K562 (cell line): Measurements from ENCODE around the gene ATP5MG.

ENCODE experiments used
- ASH1L ChIP-seq: fragments of 450-650 bp; IDR thresholded peaks from 2 replicates; pipeline ENCODE4 v1.6.1; 2018; ENCODE audit warnings: borderline replicate concordance, mild to moderate bottlenecking, low read depth; ENCODE audit not compliant: partially characterized antibody
- BCLAF1 ChIP-seq, 2 experiments: fragments of 450-650 bp in 1 of 2; IDR thresholded peaks; 2 replicates each; pipeline ENCODE4 v1.6.1; 2011 to 2017; ENCODE audit warnings: low read depth in 2 of 2, antibody characterized with exemption in 1 of 2, borderline replicate concordance in 1 of 2, low read length in 1 of 2, mild to moderate bottlenecking in 1 of 2, mixed read lengths in 1 of 2; ENCODE audit not compliant: control insufficient read depth in 1 of 2
- CHD2 ChIP-seq: IDR thresholded peaks from 2 replicates; pipeline ENCODE4 v1.6.1; 2011; ENCODE audit warnings: low read depth, low read length
- FOXJ3 ChIP-seq: sonication (generic); formaldehyde crosslinking; IDR thresholded peaks from 2 replicates; pipeline ENCODE4 v1.4.0; 2020; ENCODE audit warnings: mild to moderate bottlenecking, missing genetic modification reagents
- LEF1 ChIP-seq: fragments of 450-650 bp; IDR thresholded peaks from 2 replicates; pipeline ENCODE4 v1.6.1; 2016; ENCODE audit warnings: mild to moderate bottlenecking
- MAZ ChIP-seq, 2 experiments: fragments of 450-650 bp in 1 of 2; sonication (generic) in 1 of 2; formaldehyde crosslinking; IDR thresholded peaks in 1 of 2; conservative IDR thresholded peaks in 1 of 2; 2 replicates each; pipeline versions ENCODE4 v1.4.0 to v1.5.0; 2020; ENCODE audit warnings: mild to moderate bottlenecking in 1 of 2, missing genetic modification reagents in 1 of 2
- PCBP1 ChIP-seq: fragments of 200-400 bp; formaldehyde crosslinking; IDR thresholded peaks from 2 replicates; pipeline ENCODE4 v1.6.1; 2018; ENCODE audit warnings: mild to moderate bottlenecking, low read depth, low read length; ENCODE audit not compliant: poor library complexity, severe bottlenecking
- SIN3A ChIP-seq, 2 experiments: fragments of 150-350 bp in 1 of 2; IDR thresholded peaks; 2 replicates each; pipeline ENCODE4 v1.6.1; 2011 to 2016; ENCODE audit warnings: borderline replicate concordance in 2 of 2, low read depth in 2 of 2, low read length in 2 of 2, mild to moderate bottlenecking in 2 of 2, moderate library complexity in 2 of 2; ENCODE audit not compliant: control insufficient read depth in 1 of 2
- THAP7 ChIP-seq: fragments of 250-450 bp; sonication (Bioruptor Pico); IDR thresholded peaks from 2 replicates; pipeline ENCODE4 v1.5.0; 2021
- TRIM24 ChIP-seq, 2 experiments: fragments of 450-650 bp; IDR thresholded peaks; 2 replicates each; pipeline ENCODE4 v1.6.1; 2016
- ZFP91 ChIP-seq: sonication (generic); formaldehyde crosslinking; IDR thresholded peaks from 2 replicates; pipeline ENCODE4 v1.8.0; 2022; ENCODE audit warnings: mild to moderate bottlenecking, missing genetic modification reagents
- TF ChIP-seq, protein P1 (sequence below), 3 experiments: fragments of 200-800 bp in 1 of 3; fragments of 250-450 bp in 1 of 3; fragments of 450-650 bp in 1 of 3; sonication (Bioruptor Pico) in 1 of 3; sonication (Bioruptor generic) in 1 of 3; formaldehyde crosslinking in 1 of 3; IDR thresholded peaks; 2 replicates each; pipeline versions ENCODE4 v1.6.1 to v1.8.0; 2016 to 2022; ENCODE audit warnings: mild to moderate bottlenecking in 2 of 3, missing genetic modification characterization in 2 of 3, missing compliant biosample characterization in 1 of 3, moderate library complexity in 1 of 3
- TF ChIP-seq, protein P2 (sequence below), 3 experiments: IDR thresholded peaks in 2 of 3; conservative IDR thresholded peaks in 1 of 3; 2 replicates each; pipeline ENCODE4 v1.5.1; 2011 to 2012; ENCODE audit warnings: low read length in 3 of 3, mild to moderate bottlenecking in 3 of 3, control low read depth in 2 of 3, improper control_type of control experiment in 1 of 3, inconsistent platforms in 1 of 3, low read depth in 1 of 3, mixed read lengths in 1 of 3, moderate library complexity in 1 of 3; ENCODE audit not compliant: insufficient read depth in 2 of 3

- no peak for TF ChIP-seq FOXJ3 (CRISPR knock-in tag)
- no peak for TF ChIP-seq TRIM24 (IDR thresholded peaks at IDR 0.05)
- no peak for TF ChIP-seq ZFP91 (CRISPR knock-in tag)
- no peak for TF ChIP-seq ASH1L
- TF ChIP-seq, protein P1, sequence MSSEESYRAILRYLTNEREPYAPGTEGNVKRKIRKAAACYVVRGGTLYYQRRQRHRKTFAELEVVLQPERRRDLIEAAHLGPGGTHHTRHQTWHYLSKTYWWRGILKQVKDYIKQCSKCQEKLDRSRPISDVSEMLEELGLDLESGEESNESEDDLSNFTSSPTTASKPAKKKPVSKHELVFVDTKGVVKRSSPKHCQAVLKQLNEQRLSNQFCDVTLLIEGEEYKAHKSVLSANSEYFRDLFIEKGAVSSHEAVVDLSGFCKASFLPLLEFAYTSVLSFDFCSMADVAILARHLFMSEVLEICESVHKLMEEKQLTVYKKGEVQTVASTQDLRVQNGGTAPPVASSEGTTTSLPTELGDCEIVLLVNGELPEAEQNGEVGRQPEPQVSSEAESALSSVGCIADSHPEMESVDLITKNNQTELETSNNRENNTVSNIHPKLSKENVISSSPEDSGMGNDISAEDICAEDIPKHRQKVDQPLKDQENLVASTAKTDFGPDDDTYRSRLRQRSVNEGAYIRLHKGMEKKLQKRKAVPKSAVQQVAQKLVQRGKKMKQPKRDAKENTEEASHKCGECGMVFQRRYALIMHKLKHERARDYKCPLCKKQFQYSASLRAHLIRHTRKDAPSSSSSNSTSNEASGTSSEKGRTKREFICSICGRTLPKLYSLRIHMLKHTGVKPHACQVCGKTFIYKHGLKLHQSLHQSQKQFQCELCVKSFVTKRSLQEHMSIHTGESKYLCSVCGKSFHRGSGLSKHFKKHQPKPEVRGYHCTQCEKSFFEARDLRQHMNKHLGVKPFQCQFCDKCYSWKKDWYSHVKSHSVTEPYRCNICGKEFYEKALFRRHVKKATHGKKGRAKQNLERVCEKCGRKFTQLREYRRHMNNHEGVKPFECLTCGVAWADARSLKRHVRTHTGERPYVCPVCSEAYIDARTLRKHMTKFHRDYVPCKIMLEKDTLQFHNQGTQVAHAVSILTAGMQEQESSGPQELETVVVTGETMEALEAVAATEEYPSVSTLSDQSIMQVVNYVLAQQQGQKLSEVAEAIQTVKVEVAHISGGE (CRISPR knock-in tag; IDR thresholded peaks at IDR 0.05) = no peak
- TF ChIP-seq, protein P2, sequence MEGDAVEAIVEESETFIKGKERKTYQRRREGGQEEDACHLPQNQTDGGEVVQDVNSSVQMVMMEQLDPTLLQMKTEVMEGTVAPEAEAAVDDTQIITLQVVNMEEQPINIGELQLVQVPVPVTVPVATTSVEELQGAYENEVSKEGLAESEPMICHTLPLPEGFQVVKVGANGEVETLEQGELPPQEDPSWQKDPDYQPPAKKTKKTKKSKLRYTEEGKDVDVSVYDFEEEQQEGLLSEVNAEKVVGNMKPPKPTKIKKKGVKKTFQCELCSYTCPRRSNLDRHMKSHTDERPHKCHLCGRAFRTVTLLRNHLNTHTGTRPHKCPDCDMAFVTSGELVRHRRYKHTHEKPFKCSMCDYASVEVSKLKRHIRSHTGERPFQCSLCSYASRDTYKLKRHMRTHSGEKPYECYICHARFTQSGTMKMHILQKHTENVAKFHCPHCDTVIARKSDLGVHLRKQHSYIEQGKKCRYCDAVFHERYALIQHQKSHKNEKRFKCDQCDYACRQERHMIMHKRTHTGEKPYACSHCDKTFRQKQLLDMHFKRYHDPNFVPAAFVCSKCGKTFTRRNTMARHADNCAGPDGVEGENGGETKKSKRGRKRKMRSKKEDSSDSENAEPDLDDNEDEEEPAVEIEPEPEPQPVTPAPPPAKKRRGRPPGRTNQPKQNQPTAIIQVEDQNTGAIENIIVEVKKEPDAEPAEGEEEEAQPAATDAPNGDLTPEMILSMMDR (IDR thresholded peaks at IDR 0.05 in 2 of 3, conservative IDR thresholded peaks at IDR 0.05 in 1 of 3; ENCODE audit: insufficient read depth in 2 of 3, low read depth in 1 of 3, low read length in 3 of 3) = no peak
- no peak for TF ChIP-seq MAZ (CRISPR knock-in tag; conservative IDR thresholded peaks at IDR 0.05 in 1 of 2, IDR thresholded peaks at IDR 0.05 in 1 of 2)
- TF ChIP-seq LEF1 = no peak
- no peak for TF ChIP-seq PCBP1
- TF ChIP-seq SIN3A (IDR thresholded peaks at IDR 0.05; ENCODE audit: borderline replicate concordance in 2 of 2, control insufficient read depth in 1 of 2, low read depth in 2 of 2, low read length in 2 of 2) = no peak
- TF ChIP-seq THAP7 = no peak
- TF ChIP-seq CHD2 = no peak
- no peak for TF ChIP-seq BCLAF1 (IDR thresholded peaks at IDR 0.05; ENCODE audit: borderline replicate concordance in 1 of 2, control insufficient read depth in 1 of 2, low read depth in 2 of 2, low read length in 1 of 2)
Observed at GRCh38 chr11:118396097-118396501, 5.3 kb upstream of the ATP5MG start.
